HG03060 (cell line): Measurements from ENCODE around the gene ITPRIPL2.

ENCODE experiments used
- ATAC-seq: cut with Tn5 transposase; IDR thresholded peaks from one replicate; pipeline ENCODE4 v1.9.1; 2021; ENCODE audit warnings: low read depth, moderate number of reproducible peaks; ENCODE audit not compliant: unreplicated experiment

ITPRIPL2 gene

GRCh38 chr16:19139436-19140091, 25.8 kb downstream of the ITPRIPL2 start:
- ATAC-seq: no peak

GRCh38 chr16:19140396-19140795, 26.6 kb downstream of the ITPRIPL2 start:
- no peak for ATAC-seq

- ATAC-seq: no peak
Measured at GRCh38 chr16:19142939-19143598, 29.3 kb downstream of the ITPRIPL2 start.

- no peak for ATAC-seq
Measured at GRCh38 chr16:19143599-19143956, 29.8 kb downstream of the ITPRIPL2 start.

- no peak for ATAC-seq
Measured at GRCh38 chr16:19145010-19145409, 31.2 kb downstream of the ITPRIPL2 start.

GRCh38 chr16:19147126-19147525, 33.4 kb downstream of the ITPRIPL2 start:
- no peak for ATAC-seq

- ATAC-seq: no peak
Measured at GRCh38 chr16:19147627-19148026, 33.9 kb downstream of the ITPRIPL2 start.

- no peak for ATAC-seq
Measured at GRCh38 chr16:19148189-19148588, 34.4 kb downstream of the ITPRIPL2 start.

GRCh38 chr16:19151310-19151709, 37.5 kb downstream of the ITPRIPL2 start:
- ATAC-seq: no peak

- no peak for ATAC-seq
Measured at GRCh38 chr16:19152042-19152441, 38.3 kb downstream of the ITPRIPL2 start.

GRCh38 chr16:19153876-19154275, 40.1 kb downstream of the ITPRIPL2 start:
- no peak for ATAC-seq

GRCh38 chr16:19162085-19162484, 48.3 kb downstream of the ITPRIPL2 start:
- no peak for ATAC-seq

GRCh38 chr16:19163215-19163614, 49.5 kb downstream of the ITPRIPL2 start:
- no peak for ATAC-seq

GRCh38 chr16:19164285-19164684, 50.5 kb downstream of the ITPRIPL2 start:
- ATAC-seq: no peak

GRCh38 chr16:19165101-19165500, 51.3 kb downstream of the ITPRIPL2 start:
- no peak for ATAC-seq

GRCh38 chr16:19166500-19166899, 52.7 kb downstream of the ITPRIPL2 start:
- ATAC-seq: no peak

- no peak for ATAC-seq
Measured at GRCh38 chr16:19167710-19168370, 54.1 kb downstream of the ITPRIPL2 start, which contains the start of gene SYT17. Gene SYT17 (plus strand): TSS chr16:19168240. CDS start chr16:19168647, 407 bp downstream.

- ATAC-seq: no peak
Measured at GRCh38 chr16:19168371-19169081, 54.8 kb downstream of the ITPRIPL2 start.

GRCh38 chr16:19169082-19169639, 55.4 kb downstream of the ITPRIPL2 start:
- ATAC-seq: no peak

- ATAC-seq: no peak
Measured at GRCh38 chr16:19170043-19170655, 56.4 kb downstream of the ITPRIPL2 start.
